ENCODE measurements around the gene B3GAT1.
A peak's percentile ranks its signal among the peaks of the same experiment; 100 is the strongest.

The B3GAT1 gene

GRCh38 chr11:134331354-134332188 is 80.5 kb downstream of the B3GAT1 start, which contains the start of gene GLB1L2:
Gene GLB1L2 (plus strand): TSS chr11:134331988. CDS start chr11:134332062, 74 bp downstream.
- DNase-seq = peak; percentile 95

- no peak for DNase-seq
Measured at GRCh38 chr11:134330611-134331353, 81.3 kb downstream of the B3GAT1 start.
